NCI-H526 treated with DMSO at 0.1 percent for 48 hours (cell line): Measurements from ENCODE around the gene ARFGAP1.
"Not testable (repeated sequence)": the region's sequence is repeated elsewhere in the genome, so short reads cannot be mapped to it uniquely, and the experiment has no call there.

Source experiments
- DNase-seq: peaks from one replicate; lab custom pipeline; 2025; lab: John Stamatoyannopoulos, UW

ARFGAP1 gene

GRCh38 chr20:63332488-63333240 is 60.1 kb downstream of the ARFGAP1 start:
- DNase-seq = no peak

- DNase-seq = no peak
Observed at GRCh38 chr20:63333241-63333836, 60.7 kb downstream of the ARFGAP1 start.

GRCh38 chr20:63334356-63334755 is 61.7 kb downstream of the ARFGAP1 start:
- no peak for DNase-seq

- not testable (repeated sequence) for DNase-seq
Observed at GRCh38 chr20:63335060-63335459, 62.4 kb downstream of the ARFGAP1 start.

GRCh38 chr20:63335711-63336110 is 63.1 kb downstream of the ARFGAP1 start:
- no peak for DNase-seq

GRCh38 chr20:63336232-63336752 is 63.7 kb downstream of the ARFGAP1 start:
- no peak for DNase-seq

GRCh38 chr20:63337786-63338420 is 65.3 kb downstream of the ARFGAP1 start:
- DNase-seq = no peak
